Myocyte (in vitro differentiated cells): ENCODE data around the gene DUSP14. TPM values are rescaled to one million over a fixed set of nuclear protein-coding genes. Genes with fewer than 3 reads are reported as not detected.
"Not testable (repeated sequence)": the region's sequence is repeated elsewhere in the genome, so short reads cannot be mapped to it uniquely, and the experiment has no call there.

Experiments used
- DNase-seq: peaks from one replicate; pipeline ENCODE4 v3.0.0-alpha.2; 2012; ENCODE audit warnings: low read depth
- polyA plus RNA-seq: library from polyadenylated mRNA; unstranded; fragments of >200 nt; gene quantifications from one replicate; pipeline ENCODE4 v1.2.1, GENCODE V29; 2012; ENCODE audit warnings: missing spikeins
- total RNA-seq: library from RNA; depleted of rRNA; stranded (reverse); fragments of >200 nt; gene quantifications from 2 replicates; pipeline ENCODE4 v1.2.3, GENCODE V29; 2014

The DUSP14 gene, protein sequence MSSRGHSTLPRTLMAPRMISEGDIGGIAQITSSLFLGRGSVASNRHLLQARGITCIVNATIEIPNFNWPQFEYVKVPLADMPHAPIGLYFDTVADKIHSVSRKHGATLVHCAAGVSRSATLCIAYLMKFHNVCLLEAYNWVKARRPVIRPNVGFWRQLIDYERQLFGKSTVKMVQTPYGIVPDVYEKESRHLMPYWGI
- 40.4 and 80.2 TPM in 2 replicates for total RNA-seq
- 56.9 TPM for polyA plus RNA-seq

DNA sequence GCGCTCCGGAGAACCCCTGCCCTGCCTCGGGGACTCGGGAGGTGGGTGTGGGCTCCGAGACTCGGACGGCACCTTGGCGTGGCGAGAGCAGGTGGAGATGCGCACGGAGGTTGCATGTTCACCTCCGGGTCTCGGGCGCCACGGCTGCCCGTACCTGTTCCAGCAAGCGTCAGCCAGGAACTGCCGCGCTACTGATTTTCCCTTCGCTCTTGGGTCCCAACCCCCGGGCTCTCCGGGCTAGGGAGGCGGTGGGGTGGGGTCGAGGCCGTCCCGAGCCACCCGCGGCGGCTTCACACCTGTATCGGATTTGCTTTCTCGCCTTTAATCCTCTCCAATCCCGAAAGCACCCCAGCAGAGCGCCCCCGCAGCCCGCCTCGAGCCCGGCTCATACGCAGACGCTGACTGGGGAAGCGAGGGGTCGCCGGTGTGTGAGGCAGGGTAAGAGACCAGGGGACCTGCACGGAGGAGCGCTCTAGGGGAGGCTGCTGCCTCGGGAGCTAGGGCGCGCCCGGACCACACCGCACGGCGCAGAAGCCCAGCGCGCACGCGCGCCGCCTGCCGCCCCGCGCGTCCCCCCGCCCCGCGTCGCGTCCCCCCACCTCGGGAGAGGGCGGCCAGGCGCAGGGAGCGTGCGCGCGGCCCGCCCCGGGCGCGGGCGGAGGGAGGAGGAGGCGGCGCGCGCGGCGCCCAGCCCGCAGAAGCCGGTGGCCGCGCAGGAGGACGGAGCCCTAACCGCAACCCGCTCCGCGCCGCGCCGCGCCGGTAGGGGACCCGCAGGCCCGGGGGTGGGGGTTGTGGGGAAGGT is at the start of gene DUSP14:
Gene DUSP14 (plus strand): TSS at position 695 of the 805 bp plus-strand sequence. CDS start 22,382 bp downstream, outside the sequence.
- DNase-seq, result peak; percentile 86

DNA sequence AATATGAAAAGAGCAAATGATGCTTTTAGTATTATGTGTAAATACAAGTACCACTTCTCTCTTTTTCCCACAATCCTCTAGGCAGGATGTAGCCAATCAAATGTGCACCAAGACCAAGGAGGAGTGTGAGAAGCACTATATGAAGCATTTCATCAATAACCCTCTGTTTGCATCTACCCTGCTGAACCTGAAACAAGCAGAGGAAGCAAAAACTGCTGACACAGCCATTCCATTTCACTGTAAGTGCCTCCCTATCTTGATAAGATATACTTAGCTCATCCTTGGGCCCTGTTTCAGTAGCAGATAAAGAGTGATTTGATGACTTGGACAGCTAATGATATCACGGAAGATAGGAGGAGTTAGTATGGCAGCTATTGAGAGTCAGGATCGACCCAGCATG is 49.3 kb upstream of the DUSP14 start:
- no peak for DNase-seq

DNA sequence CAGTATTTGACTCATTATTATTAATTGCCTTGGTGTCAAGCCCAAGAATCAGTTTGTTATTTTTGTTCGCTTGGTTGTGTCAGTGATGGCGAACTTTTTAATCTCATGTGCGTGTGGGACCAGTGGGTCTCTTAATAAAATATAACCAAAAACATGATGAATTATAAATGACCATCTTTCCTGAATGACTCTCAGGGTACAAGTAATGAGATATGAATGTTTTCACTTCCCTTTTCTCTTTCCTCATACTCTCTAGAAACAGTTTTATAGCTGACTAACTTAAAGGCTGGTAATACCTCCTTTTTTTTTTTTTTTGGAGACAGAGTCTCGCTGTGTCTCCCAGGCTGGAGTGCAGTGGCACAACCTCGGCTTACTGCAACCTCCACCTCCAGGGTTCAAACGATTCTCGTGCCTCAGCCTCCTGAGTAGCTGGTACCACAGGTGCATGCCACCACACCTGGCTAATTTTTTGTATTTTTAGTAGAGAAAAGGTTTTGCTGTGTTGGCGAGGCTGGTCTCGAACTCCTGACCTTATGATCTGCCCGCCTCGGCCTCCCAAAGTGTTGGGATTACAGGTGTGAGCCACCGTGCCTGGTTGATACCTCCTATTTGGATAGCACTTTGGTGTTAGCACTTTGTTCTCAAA is 48.2 kb upstream of the DUSP14 start:
- not testable (repeated sequence) for DNase-seq

DNA sequence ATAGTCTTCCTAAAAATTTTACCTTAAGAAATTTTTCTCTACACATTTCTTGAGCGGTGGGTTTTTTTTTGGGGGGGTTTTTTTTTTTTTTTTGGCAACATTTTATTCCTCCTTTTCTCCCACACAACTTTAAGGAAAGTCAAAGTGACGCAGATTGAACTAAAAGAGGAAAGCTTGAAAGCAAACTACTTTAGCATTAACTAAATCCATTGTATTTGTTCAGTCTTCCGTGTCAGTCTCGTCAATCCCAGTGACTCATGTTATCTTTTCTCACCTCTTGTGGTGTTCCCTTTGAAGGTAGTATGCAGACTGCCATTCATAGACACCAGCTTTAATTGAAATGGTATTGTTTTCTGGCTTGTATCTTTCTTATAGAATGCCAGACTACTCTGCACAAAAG is 43.7 kb upstream of the DUSP14 start:
- DNase-seq, result no peak

DNA sequence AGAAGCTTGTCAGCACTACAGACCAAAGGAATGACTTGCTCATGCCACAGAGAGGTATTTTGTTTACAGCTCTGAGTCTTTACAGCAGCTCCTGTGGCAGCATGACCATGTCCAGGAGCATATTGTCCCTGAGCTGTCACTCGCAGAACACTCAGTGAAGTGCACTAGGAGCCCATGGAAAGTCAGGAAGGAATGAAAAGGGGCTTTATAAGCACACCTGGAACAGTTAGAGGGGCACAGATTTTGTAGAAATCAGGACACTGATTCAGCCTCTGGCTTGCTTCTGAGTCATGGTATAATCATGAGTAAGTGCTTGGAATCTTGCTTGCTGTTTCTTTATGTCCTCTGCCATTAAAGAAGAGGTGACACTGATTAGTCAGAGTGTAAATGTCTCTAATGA is 42.0 kb upstream of the DUSP14 start:
- no peak for DNase-seq

DNA sequence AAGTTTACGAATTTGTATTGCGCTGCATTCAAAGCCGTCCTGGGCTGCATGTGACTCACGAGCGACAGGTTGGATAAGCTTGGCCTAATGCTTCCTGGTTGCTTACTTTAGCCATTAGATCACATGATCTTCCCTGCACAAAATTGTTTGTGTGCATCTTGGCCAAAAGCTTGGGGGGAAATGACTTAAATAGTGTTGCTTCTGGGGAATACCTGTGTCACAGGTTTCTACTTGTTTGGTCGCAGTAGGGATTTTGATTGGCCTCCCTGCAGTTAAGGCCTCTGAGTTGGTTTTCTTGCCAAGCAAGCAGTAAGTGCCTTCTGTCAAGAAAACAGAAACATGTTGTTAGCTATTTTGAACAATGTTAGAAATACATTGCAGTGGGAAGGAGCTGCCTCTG is 39.6 kb upstream of the DUSP14 start:
- no peak for DNase-seq

DNA sequence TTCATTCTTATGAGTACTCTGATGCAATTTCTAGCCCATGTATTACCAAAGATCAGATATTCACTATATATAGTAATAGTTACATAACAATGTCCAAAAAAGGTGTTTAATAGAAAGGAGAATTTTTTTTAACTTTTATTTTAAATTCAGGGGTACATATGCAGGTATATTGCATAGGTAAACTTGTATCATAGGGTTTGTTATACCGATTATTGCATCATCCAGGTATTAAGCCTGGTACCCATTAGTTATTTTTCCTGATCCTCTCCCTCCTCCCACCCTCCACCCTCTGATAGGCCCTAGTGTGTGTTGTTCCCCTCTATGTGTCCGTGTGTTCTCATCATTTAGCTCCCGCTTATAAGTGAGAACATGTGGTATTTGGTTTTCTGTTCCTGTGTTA is 31.9 kb upstream of the DUSP14 start:
- not testable (repeated sequence) for DNase-seq

DNA sequence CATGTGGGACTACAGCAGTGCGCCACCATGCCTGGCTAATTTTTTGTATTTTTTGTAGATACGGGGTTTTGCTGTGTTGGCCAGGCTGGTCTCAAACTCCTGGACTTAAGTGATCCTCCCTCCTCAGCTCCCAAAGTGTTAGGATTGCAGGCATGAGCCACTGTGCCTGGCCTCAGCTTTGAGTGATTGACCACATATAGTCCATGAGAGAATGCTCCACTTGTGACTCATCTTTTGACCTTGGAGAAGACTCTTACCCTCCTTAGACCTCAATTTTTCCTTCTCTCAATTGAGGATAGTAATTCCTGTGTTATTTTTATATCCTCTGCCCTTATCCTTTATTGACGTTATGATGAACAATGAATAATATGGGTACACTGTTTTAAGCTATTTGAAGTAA is 30.9 kb upstream of the DUSP14 start:
- peak; percentile 78 for DNase-seq

DNA sequence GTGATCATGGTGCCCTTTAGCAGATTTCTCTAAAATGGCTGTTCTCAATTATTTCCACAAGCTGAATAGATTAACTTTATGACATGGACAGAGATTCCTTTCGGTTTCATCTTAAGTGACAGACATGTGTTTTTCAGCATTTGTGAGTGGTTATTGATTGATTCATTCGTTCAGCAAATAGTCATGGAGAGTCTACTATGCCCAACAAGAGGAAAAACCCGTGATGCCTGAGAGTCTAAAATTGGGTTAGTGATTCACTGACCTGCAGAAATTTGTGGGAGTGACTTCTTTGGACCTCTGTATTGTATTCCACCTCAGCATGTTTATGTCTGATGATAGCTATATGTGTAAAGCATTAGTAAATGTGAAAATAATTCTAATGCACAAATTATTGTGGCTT is 28.0 kb upstream of the DUSP14 start:
- DNase-seq, result peak; percentile 55

DNA sequence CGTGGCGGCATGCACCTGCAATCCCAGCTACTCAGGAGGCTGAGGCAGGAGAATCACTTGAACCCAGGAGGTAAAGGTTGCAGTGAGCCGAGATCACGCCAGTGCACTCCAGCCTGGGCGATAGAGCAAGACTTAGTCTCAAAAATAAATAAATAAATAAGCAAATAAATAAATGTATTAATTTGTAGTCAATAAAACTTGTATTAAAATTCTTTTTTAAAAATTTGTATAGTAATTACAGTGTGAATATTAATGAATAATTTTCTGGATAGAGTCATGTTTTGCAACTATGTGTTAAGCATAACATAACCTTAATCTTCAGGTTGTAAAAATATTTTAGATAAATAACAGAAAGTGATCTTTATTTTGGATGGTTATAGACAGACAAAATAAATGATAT is 27.2 kb upstream of the DUSP14 start:
- DNase-seq, result no peak

DNA sequence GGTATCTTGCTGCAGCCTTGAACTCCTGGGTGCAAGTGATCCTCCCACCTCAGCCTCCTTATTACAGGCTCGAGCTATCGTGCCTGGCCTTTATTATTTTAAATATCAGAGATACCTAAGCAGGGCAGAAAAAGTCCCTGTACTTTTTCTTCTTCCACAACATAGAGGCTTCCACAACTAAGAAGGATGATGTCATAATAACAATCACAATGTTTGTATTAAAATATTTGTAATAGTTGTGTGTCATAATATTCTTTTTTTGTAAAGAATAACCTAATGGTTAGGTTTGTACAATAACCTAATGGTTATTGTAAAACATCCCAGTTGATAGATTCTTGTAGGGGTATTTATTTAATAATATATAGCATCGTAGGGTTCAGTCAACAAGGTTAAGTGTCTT is 26.7 kb upstream of the DUSP14 start:
- DNase-seq, result no peak

DNA sequence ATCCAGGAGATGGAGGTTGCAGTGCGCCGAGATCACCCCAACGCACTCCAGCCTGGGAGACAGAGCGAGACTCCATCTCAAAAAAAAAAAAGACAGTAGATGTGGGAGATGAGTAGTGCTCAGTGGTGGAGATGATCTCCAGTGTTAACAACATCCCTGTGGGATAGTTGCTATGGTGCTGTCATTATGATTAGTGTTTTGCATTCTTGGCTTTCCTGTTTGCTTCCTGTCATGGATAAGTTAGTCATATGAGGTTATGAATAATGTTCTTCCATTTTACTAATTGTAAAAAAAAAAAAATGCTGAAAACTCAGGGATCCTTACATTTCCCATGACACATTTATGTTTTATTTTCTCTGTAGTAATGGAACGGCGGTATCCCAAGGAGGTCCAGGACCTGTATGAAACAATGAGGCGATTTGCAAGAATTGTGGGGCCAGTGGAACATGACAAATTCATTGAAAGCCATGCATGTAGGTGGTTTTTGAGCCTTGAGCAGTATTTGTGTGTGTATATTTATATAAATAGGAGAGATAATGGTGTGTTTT is 24.5 kb upstream of the DUSP14 start:
- DNase-seq, result peak; percentile 14

DNA sequence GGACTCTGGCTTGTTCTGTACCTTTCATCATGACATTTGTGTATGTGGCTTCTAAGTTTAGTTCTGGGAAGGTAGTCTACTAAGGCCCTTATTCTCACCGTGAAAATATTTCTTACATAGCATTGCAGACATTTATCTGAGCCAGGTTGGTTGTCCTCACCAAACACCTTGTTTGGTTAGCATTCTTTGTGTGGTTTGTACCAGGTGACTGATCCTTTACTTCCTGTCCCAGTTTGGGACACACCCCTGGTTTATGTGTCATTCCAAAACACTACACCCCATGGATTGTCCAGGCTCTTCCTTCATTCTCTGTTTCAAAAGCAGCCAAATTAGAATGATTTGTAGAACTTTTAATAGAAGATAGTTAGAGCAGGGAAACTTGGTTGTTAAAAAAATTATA is 23.2 kb upstream of the DUSP14 start:
- DNase-seq, result no peak

DNA sequence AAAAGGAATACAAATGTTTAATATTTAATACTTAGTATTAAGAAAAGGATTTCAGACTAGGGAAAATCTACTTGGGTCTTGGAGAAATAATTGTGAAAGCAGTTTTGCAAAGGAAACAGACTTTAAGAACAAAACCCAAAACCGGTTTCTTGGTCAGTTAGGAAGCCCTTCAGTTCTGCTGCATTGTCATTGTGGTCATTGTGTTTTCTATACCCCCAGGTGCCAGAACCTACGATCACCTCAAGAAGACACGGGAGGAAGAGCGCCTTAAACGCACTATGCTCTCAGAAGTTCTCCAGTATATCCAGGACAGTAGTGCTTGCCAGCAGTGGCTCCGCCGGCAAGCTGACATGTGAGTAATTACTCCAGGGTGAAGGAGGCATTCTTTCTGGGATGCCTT is 19.5 kb upstream of the DUSP14 start:
- DNase-seq, result no peak

DNA sequence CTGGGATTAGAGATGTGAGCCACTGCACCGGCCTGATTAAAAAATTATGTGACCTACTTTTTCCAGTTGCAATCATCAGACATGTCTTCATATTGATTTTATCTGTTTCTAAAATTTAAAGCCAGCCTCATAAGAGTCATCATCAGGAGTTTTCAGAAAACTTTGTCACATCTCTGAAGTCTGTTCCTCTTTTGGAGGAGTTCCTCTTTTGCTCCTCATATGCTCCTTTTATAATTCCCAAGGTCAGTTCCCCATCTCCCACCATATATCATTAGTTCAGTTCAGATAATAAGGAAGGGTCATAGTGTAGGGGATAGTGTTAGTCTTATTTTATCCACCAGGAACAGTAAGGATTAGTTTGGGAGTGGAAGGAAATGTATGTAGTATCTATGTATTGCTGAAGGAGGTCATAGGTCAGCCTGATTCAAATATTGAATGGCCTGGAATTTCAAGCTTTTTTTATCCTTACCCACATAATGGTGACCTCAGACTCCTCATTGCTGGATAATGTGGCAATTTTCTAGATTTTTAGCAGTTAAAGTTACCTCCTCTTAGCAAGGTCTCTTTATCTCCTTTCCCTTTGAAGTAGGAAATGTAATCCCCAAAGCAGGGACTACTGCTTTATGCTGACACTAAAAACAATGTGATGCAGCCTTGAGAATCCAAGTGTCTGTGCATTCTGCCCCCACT is 13.8 kb upstream of the DUSP14 start:
- DNase-seq, result no peak

DNA sequence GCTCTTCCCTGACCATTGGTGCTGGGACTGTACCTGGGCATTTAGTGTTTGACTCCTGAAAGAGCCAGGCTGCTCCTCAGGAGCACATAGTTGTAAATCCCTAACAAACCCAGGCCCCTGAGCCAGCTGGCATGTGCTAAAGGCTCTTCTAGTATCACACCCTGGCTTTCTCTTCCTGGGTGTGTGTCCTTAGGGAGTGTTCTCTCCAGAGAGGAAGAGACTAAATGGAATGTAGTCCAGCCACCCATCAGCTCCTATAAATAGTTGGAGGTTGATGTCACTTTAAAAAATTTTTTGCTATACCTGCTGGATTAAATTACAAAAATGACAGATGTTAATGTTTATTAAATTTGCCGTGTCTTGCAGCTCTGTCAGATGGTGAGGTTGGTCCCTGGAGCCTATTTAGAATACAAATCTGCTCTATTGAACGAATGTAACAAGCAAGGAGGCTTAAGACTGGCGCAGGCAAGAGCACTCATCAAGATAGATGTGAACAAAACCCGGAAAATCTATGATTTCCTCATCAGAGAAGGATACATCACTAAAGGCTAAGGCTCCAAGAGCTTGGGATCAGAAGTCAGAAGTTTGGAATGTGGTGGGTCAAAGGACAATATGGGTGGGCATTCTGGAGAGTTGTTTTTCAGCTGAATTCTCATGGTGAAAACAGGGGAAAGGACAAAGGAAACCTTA is 13.1 kb upstream of the DUSP14 start:
- DNase-seq, result peak; percentile 72

DNA sequence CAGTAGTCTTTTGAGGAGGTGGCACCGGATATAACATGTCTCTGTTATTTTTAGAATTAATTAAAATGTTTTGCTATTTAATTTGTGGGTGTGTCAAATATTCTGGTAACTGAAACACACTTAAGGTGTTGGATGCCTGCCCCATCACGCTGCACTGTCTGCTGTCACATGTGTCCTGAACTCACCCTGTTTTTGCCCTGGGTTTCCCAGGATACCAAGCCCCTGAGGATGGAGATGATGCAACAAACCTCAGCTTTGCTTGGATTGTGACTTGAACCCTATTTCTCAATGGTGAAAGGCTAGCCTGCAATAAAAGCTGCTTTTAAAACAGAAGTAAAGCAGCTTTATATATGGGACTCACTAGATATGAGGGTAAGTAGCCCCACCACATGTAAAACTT is 11.5 kb upstream of the DUSP14 start:
- peak; percentile 56 for DNase-seq

DNA sequence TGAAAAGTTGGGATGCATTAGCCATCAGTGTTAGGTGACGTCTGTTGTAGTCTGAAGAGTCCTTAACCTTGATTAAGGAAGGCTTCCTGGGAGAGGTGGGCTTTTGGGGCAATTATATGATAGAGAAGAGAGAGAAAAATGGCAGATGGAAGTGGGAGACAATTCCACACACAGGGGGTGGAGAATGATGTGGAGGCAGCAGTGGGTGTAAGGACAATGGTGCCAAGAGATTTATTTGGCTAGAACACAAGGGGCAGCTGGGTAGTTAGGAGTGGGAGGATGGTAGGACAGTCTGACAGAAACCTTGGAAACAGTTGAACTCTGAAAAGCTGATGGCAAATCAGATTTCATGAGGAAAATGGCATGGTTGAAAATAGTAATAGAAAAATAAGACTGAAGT is 10.7 kb upstream of the DUSP14 start:
- no peak for DNase-seq

DNA sequence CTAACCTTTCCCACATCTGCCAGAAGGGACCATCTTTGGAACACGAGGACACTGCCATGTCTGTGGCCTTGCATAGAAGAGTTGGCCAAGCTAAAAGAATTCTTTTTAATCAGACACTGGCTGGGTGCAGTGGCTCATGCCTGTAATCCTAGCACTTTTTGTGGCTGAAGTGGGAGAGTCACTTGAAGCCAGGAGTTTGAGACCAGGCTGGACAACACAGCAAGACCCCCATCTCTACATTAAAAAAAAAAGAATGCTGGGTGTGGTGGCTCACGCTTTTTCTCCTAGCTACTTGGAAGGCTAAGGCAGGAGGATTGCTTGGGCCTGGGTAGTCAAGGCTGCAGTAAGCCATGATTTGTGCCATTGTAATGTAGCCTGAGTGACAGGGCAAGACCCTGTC is 9.3 kb upstream of the DUSP14 start:
- DNase-seq, result no peak

DNA sequence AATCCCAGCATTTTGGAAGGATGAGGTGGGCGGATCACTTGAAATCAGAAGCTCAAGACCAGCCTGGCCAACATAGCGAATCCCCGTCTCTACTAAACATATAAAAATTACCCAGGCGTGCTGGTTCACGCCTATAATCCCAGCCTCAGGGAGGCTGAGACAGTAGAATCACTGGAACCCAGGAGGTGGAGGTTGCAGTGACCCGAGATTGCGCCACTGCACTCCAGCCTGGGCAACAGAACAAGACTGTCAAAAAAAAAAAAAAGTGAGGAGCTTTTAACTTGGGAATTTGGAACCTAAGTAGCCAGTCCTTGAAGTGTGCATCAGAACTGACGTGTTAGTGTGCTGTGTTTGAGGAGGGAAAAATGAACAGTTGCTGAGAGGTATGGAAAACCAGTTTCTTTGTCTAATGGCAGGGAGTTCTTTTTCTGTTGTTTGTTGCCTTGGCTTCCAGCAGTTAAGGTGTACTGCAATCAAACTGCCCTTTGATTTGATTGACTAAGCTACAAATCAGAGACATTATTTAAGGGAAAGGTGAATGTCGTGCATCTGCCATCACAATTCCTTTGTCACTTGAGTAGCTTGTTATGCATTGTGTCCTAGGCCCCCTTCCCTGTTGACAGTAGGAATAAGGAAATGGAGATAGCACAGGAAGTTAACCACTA is 8.6 kb upstream of the DUSP14 start:
- DNase-seq, result no peak
